Measurements from ENCODE around the gene MATR3.
"Not testable (repeated sequence)": the region's sequence is repeated elsewhere in the genome, so short reads cannot be mapped to it uniquely, and the experiment has no call there.

The MATR3 gene

GRCh38 chr5:139343476-139343875 is 49.9 kb downstream of the MATR3 start:
- H3K9me3 ChIP-seq (ENCODE audit: control insufficient read depth in 1 of 2, low read length in 2 of 2), result no peaks in the 10 kb centered on the region
- peaks cover 17 to 27% of the 10 kb centered on the region in 2 donors for H3K4me1 ChIP-seq (ENCODE audit: control insufficient read depth in 1 of 2, insufficient read depth in 2 of 2, low read length in 2 of 2)
- H3K9ac ChIP-seq (ENCODE audit: low read depth in 1 of 2, low read length in 2 of 2), result peak overlapping the region in 1 of 2 donors; percentile 98
- no peak overlapping the region for H3K27ac ChIP-seq (ENCODE audit: low read depth, low read length)
- H3K4me3 ChIP-seq (ENCODE audit: low read depth in 1 of 2, low read length in 2 of 2), result peak overlapping the region; percentile 90 to 96
- no peaks in the 10 kb centered on the region for H3K36me3 ChIP-seq (ENCODE audit: control insufficient read depth in 1 of 2, insufficient read depth in 2 of 2, low read length in 2 of 2)
- no peaks in the 10 kb centered on the region for H3K27me3 ChIP-seq (ENCODE audit: control insufficient read depth in 1 of 2, insufficient read depth in 2 of 2, low read length in 2 of 2)

GRCh38 chr5:139344177-139344576 is 50.6 kb downstream of the MATR3 start:
- Histone ChIP-seq H3K9me3 (ENCODE audit: control insufficient read depth in 1 of 2, low read length in 2 of 2) (no peaks in the 10 kb centered on the region), H3K27ac (ENCODE audit: low read depth, low read length) (no peak overlapping the region), H3K27me3 (ENCODE audit: control insufficient read depth in 1 of 2, insufficient read depth in 2 of 2, low read length in 2 of 2) (no peaks in the 10 kb centered on the region), H3K4me3 (ENCODE audit: low read depth in 1 of 2, low read length in 2 of 2) (no peak overlapping the region), H3K4me1 (ENCODE audit: control insufficient read depth in 1 of 2, insufficient read depth in 2 of 2, low read length in 2 of 2) (peaks cover 17 to 27% of the 10 kb centered on the region in 2 donors), H3K9ac (ENCODE audit: low read depth in 1 of 2, low read length in 2 of 2) (no peak overlapping the region), H3K36me3 (ENCODE audit: control insufficient read depth in 1 of 2, insufficient read depth in 2 of 2, low read length in 2 of 2) (no peaks in the 10 kb centered on the region)

GRCh38 chr5:139345442-139345841 is 51.9 kb downstream of the MATR3 start:
- H3K27ac ChIP-seq (ENCODE audit: low read depth, low read length); H3K9ac ChIP-seq (ENCODE audit: low read depth in 1 of 2, low read length in 2 of 2); H3K36me3 ChIP-seq (ENCODE audit: control insufficient read depth in 1 of 2, insufficient read depth in 2 of 2, low read length in 2 of 2); H3K9me3 ChIP-seq (ENCODE audit: control insufficient read depth in 1 of 2, low read length in 2 of 2); H3K4me3 ChIP-seq (ENCODE audit: low read depth in 1 of 2, low read length in 2 of 2); H3K27me3 ChIP-seq (ENCODE audit: control insufficient read depth in 1 of 2, insufficient read depth in 2 of 2, low read length in 2 of 2): not testable (repeated sequence)
- peaks cover 17 to 27% of the 10 kb centered on the region in 2 donors for H3K4me1 ChIP-seq (ENCODE audit: control insufficient read depth in 1 of 2, insufficient read depth in 2 of 2, low read length in 2 of 2)

DNA sequence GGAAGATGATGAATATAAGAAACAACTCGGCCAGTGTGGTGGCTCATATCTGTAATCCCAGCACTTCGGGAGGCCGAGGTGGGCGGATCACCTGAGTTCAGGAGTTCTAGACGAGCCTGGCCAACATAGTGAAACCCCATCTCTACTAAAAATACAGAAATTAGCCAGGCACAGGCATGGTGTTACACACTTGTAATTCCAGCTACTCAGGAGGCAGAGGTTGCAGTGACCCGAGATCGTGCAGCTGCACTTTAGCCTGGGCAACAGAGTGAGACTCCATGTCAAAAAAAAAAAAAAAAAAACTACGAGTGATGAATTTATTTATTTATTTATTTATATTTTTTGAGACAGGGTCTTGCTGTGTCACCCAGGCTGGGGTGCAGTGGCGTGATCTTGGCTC is 54.3 kb downstream of the MATR3 start:
- H3K27me3 ChIP-seq (ENCODE audit: control insufficient read depth in 1 of 2, insufficient read depth in 2 of 2, low read length in 2 of 2); H3K36me3 ChIP-seq (ENCODE audit: control insufficient read depth in 1 of 2, insufficient read depth in 2 of 2, low read length in 2 of 2); H3K9me3 ChIP-seq (ENCODE audit: control insufficient read depth in 1 of 2, low read length in 2 of 2); H3K27ac ChIP-seq (ENCODE audit: low read depth, low read length); H3K4me3 ChIP-seq (ENCODE audit: low read depth in 1 of 2, low read length in 2 of 2); H3K9ac ChIP-seq (ENCODE audit: low read depth in 1 of 2, low read length in 2 of 2): not testable (repeated sequence)
- peaks cover 6 to 18% of the 10 kb centered on the region in 2 donors for H3K4me1 ChIP-seq (ENCODE audit: control insufficient read depth in 1 of 2, insufficient read depth in 2 of 2, low read length in 2 of 2)

GRCh38 chr5:139354186-139354585 is 60.6 kb downstream of the MATR3 start:
- no peak overlapping the region for H3K4me3 ChIP-seq (ENCODE audit: low read depth in 1 of 2, low read length in 2 of 2)
- peaks cover 0 to 3% of the 10 kb centered on the region in 2 donors for H3K4me1 ChIP-seq (ENCODE audit: control insufficient read depth in 1 of 2, insufficient read depth in 2 of 2, low read length in 2 of 2)
- no peaks in the 10 kb centered on the region for H3K9me3 ChIP-seq (ENCODE audit: control insufficient read depth in 1 of 2, low read length in 2 of 2)
- peaks cover 0 to 4% of the 10 kb centered on the region in 2 donors for H3K36me3 ChIP-seq (ENCODE audit: control insufficient read depth in 1 of 2, insufficient read depth in 2 of 2, low read length in 2 of 2)
- H3K27me3 ChIP-seq (ENCODE audit: control insufficient read depth in 1 of 2, insufficient read depth in 2 of 2, low read length in 2 of 2), result no peaks in the 10 kb centered on the region
- no peak overlapping the region for H3K9ac ChIP-seq (ENCODE audit: low read depth in 1 of 2, low read length in 2 of 2)
- no peak overlapping the region for H3K27ac ChIP-seq (ENCODE audit: low read depth, low read length)

- not testable (repeated sequence) for H3K4me3 ChIP-seq (ENCODE audit: low read depth in 1 of 2, low read length in 2 of 2); H3K9ac ChIP-seq (ENCODE audit: low read depth in 1 of 2, low read length in 2 of 2); H3K27me3 ChIP-seq (ENCODE audit: control insufficient read depth in 1 of 2, insufficient read depth in 2 of 2, low read length in 2 of 2); H3K9me3 ChIP-seq (ENCODE audit: control insufficient read depth in 1 of 2, low read length in 2 of 2); H3K27ac ChIP-seq (ENCODE audit: low read depth, low read length); H3K36me3 ChIP-seq (ENCODE audit: control insufficient read depth in 1 of 2, insufficient read depth in 2 of 2, low read length in 2 of 2); H3K4me1 ChIP-seq (ENCODE audit: control insufficient read depth in 1 of 2, insufficient read depth in 2 of 2, low read length in 2 of 2)
Observed at GRCh38 chr5:139355900-139356299, 62.4 kb downstream of the MATR3 start.

GRCh38 chr5:139358064-139358463 is 64.5 kb downstream of the MATR3 start:
- H3K36me3 ChIP-seq (ENCODE audit: control insufficient read depth in 1 of 2, insufficient read depth in 2 of 2, low read length in 2 of 2), result peaks cover 1 to 6% of the 10 kb centered on the region in 2 donors

DNA sequence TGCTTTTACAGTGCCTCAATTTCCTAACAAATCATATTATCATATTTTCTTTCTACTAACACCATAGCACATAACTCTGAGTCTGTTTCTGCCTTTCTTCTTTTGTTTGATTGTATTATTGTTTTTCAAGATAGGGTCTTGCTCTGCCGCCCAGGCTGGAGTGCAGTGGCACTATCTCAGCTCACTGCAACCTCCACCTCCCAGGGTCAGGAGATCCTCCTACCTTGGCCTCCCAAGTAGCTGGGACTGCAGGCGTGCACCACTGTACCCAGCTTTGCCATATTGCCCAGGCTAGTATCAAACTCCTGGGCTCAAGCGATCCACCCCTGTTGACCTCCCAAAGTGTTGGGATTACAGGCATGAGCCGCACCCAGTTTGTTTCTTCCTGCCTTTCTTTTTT is 66.8 kb downstream of the MATR3 start:
- Histone ChIP-seq H3K27me3 (ENCODE audit: control insufficient read depth in 1 of 2, insufficient read depth in 2 of 2, low read length in 2 of 2) (no peaks in the 10 kb centered on the region), H3K4me1 (ENCODE audit: control insufficient read depth in 1 of 2, insufficient read depth in 2 of 2, low read length in 2 of 2) (no peaks in the 10 kb centered on the region), H3K27ac (ENCODE audit: low read depth, low read length) (no peak overlapping the region), H3K9ac (ENCODE audit: low read depth in 1 of 2, low read length in 2 of 2) (no peak overlapping the region), H3K4me3 (ENCODE audit: low read depth in 1 of 2, low read length in 2 of 2) (no peak overlapping the region), H3K9me3 (ENCODE audit: control insufficient read depth in 1 of 2, low read length in 2 of 2) (no peaks in the 10 kb centered on the region), H3K36me3 (ENCODE audit: control insufficient read depth in 1 of 2, insufficient read depth in 2 of 2, low read length in 2 of 2) (peaks cover 16 to 22% of the 10 kb centered on the region in 2 donors)

More at GRCh38 chr5:139358064-139358463, 64.5 kb downstream of the MATR3 start:
- no peak overlapping the region for H3K9ac ChIP-seq (ENCODE audit: low read depth in 1 of 2, low read length in 2 of 2)
- H3K4me1 ChIP-seq (ENCODE audit: control insufficient read depth in 1 of 2, insufficient read depth in 2 of 2, low read length in 2 of 2), result no peaks in the 10 kb centered on the region
- H3K9me3 ChIP-seq (ENCODE audit: control insufficient read depth in 1 of 2, low read length in 2 of 2), result no peaks in the 10 kb centered on the region
- no peak overlapping the region for H3K4me3 ChIP-seq (ENCODE audit: low read depth in 1 of 2, low read length in 2 of 2)
- no peaks in the 10 kb centered on the region for H3K27me3 ChIP-seq (ENCODE audit: control insufficient read depth in 1 of 2, insufficient read depth in 2 of 2, low read length in 2 of 2)
- no peak overlapping the region for H3K27ac ChIP-seq (ENCODE audit: low read depth, low read length)

GRCh38 chr5:139361835-139362429 is 68.4 kb downstream of the MATR3 start:
- Histone ChIP-seq H3K36me3 (ENCODE audit: control insufficient read depth in 1 of 2, insufficient read depth in 2 of 2, low read length in 2 of 2) (peaks cover 16 to 36% of the 10 kb centered on the region in 2 donors), H3K4me1 (ENCODE audit: control insufficient read depth in 1 of 2, insufficient read depth in 2 of 2, low read length in 2 of 2) (no peaks in the 10 kb centered on the region), H3K27me3 (ENCODE audit: control insufficient read depth in 1 of 2, insufficient read depth in 2 of 2, low read length in 2 of 2) (no peaks in the 10 kb centered on the region), H3K9ac (ENCODE audit: low read depth in 1 of 2, low read length in 2 of 2) (no peak overlapping the region), H3K27ac (ENCODE audit: low read depth, low read length) (no peak overlapping the region), H3K9me3 (ENCODE audit: control insufficient read depth in 1 of 2, low read length in 2 of 2) (no peaks in the 10 kb centered on the region), H3K4me3 (ENCODE audit: low read depth in 1 of 2, low read length in 2 of 2) (no peak overlapping the region)

- no peak overlapping the region for H3K9ac ChIP-seq (ENCODE audit: low read depth in 1 of 2, low read length in 2 of 2)
- no peaks in the 10 kb centered on the region for H3K9me3 ChIP-seq (ENCODE audit: control insufficient read depth in 1 of 2, low read length in 2 of 2)
- no peak overlapping the region for H3K4me3 ChIP-seq (ENCODE audit: low read depth in 1 of 2, low read length in 2 of 2)
- peaks cover 16 to 46% of the 10 kb centered on the region in 2 donors for H3K36me3 ChIP-seq (ENCODE audit: control insufficient read depth in 1 of 2, insufficient read depth in 2 of 2, low read length in 2 of 2)
- H3K27me3 ChIP-seq (ENCODE audit: control insufficient read depth in 1 of 2, insufficient read depth in 2 of 2, low read length in 2 of 2), result no peaks in the 10 kb centered on the region
- no peak overlapping the region for H3K27ac ChIP-seq (ENCODE audit: low read depth, low read length)
- H3K4me1 ChIP-seq (ENCODE audit: control insufficient read depth in 1 of 2, insufficient read depth in 2 of 2, low read length in 2 of 2), result no peaks in the 10 kb centered on the region
Observed at GRCh38 chr5:139363937-139364336, 70.4 kb downstream of the MATR3 start.

GRCh38 chr5:139364466-139364865 is 70.9 kb downstream of the MATR3 start:
- Histone ChIP-seq H3K9ac (ENCODE audit: low read depth in 1 of 2, low read length in 2 of 2) (no peak overlapping the region), H3K4me1 (ENCODE audit: control insufficient read depth in 1 of 2, insufficient read depth in 2 of 2, low read length in 2 of 2) (no peaks in the 10 kb centered on the region), H3K27ac (ENCODE audit: low read depth, low read length) (no peak overlapping the region), H3K36me3 (ENCODE audit: control insufficient read depth in 1 of 2, insufficient read depth in 2 of 2, low read length in 2 of 2) (peaks cover 20 to 50% of the 10 kb centered on the region in 2 donors), H3K4me3 (ENCODE audit: low read depth in 1 of 2, low read length in 2 of 2) (no peak overlapping the region), H3K9me3 (ENCODE audit: control insufficient read depth in 1 of 2, low read length in 2 of 2) (no peaks in the 10 kb centered on the region), H3K27me3 (ENCODE audit: control insufficient read depth in 1 of 2, insufficient read depth in 2 of 2, low read length in 2 of 2) (no peaks in the 10 kb centered on the region)
